K562 (cell line): ENCODE measurements around the gene POLR2C.

ENCODE experiments used
- FOXJ3 ChIP-seq: sonication (generic); formaldehyde crosslinking; IDR thresholded peaks from 2 replicates; pipeline ENCODE4 v1.4.0; 2020; ENCODE audit warnings: mild to moderate bottlenecking, missing genetic modification reagents
- POLR2A ChIP-seq: fragments of 450-650 bp; conservative IDR thresholded peaks from 2 replicates; pipeline ENCODE4 v1.6.1; 2016

DNA sequence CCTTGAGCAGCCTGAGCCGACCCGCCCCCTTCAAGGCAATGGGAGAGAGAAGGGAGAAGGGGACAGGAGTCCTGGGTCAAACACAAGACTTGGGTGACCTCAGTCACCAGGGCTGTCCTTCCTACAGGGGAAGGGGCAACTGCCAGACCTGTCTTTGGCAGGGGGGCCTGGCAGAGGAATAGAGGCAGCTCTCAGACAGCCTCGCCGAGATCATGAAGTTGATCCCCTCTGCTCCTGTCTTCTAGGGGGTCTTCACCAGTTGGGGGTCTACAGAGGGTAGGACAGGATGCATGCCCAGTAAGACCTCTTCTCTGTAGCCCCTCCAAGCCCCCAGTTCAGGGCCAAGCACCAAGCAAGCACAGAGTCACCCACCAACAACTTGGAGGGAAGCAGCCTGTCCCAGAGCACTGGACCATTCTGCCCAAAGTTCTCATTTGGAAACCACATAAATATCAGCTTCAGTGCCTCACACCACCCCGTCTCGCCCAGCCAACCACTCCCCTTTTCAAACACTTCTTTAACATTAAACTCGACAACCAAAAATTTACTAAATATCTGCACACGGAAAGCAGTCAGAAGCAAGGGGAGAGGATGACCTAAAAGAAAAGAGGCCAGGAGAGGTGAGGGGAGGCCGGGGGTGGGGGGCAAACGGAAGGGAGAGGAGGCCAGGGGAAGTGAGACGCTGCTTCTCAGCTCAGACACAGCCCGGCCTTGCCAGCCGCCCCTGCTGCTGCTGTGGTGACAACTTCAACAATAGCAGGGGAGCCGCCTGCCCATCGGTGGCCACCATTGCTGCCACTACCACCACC is 16.1 kb downstream of the POLR2C start:
- TF ChIP-seq FOXJ3 (CRISPR knock-in tag) = no peak
- no peak for TF ChIP-seq POLR2A
